ENCODE results near the gene KRTAP10-12. TPM values are rescaled to one million over a fixed set of nuclear protein-coding genes. Genes with fewer than 3 reads are reported as not detected.
"Not testable (repeated sequence)": the region's sequence is repeated elsewhere in the genome, so short reads cannot be mapped to it uniquely, and the experiment has no call there.

KRTAP10-12 gene
- total RNA-seq, 1 experiment from 2014 or later: not detected

DNA sequence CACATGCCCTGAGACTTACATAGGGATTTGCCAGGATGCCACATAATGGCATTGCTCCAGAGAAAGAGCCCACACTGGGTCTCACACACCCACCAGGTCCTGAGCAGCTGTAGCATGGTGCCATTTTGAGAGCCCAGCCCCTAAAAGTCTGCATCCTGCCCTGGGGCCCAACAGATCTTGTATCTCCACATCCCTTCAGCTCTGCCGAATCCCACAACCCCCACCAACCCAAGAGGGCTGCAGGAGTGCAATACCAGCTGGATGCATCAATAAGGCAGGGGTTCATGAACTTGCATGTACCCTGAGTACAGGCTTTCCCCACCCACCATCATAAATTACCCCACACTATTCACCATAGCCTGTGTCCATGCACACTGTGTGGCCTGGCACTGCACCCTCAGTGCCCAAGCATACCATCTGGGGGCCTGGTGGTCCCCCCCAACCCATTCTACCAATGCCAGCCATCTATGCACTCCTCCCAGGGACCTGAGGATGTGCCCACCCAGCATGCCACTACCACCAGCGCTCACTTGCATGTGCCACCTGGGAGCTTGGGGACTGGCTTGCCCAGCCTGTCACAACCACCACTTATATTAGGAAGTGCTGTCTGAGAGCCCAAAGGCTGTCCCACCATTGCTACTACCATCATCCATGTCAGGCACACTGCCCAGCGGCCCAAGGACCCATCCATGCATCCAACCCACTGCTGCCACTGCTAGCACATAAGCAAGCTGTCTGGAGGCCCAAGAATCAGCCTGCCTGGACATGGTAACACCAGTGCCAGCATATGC lies 26.1 kb upstream of the KRTAP10-12 start:
- DNase-seq (ENCODE audit: low spot score): no peak

DNA sequence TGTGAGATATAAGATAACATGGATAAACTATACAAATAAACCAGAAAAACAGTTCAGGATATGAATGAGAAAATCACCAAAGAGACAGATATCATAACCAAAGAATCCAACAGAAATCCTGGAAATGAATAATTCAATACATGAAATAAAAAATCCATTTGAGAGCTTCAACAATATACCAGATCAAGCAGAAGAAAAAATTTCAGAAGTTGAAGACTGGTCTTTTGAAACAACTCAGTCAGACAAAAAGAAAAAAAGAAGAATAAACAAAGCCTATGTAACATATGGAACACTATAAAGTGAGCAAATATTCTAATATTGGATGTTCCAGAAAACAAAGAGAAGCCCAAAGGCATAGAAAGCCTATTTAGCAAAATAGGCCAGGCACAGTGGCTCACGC lies 25.1 kb upstream of the KRTAP10-12 start:
- no peak for DNase-seq (ENCODE audit: low spot score)

DNA sequence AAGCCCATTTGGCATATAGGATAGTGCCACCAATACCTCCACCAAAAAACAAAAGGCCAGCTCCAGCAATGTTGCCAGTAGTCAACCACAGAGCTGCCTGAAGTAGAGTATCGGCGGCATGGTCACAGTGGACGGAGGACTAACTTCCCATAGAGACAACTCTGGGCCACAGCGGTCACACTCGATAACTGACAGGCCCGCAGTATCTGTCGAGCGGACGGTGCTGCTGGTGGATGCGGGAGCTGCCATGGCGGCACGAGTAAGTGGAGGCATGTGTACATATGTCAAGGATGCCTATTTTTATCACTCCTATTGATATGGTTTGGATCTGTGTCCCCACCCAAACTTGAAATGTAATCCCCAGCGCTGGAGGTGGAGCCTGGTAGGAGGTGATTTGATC lies 19.1 kb upstream of the KRTAP10-12 start:
- DNase-seq (ENCODE audit: low spot score): no peak

- no peak for DNase-seq (ENCODE audit: low spot score)
Observed at GRCh38 chr21:44681152-44681551, 15.8 kb upstream of the KRTAP10-12 start.

DNA sequence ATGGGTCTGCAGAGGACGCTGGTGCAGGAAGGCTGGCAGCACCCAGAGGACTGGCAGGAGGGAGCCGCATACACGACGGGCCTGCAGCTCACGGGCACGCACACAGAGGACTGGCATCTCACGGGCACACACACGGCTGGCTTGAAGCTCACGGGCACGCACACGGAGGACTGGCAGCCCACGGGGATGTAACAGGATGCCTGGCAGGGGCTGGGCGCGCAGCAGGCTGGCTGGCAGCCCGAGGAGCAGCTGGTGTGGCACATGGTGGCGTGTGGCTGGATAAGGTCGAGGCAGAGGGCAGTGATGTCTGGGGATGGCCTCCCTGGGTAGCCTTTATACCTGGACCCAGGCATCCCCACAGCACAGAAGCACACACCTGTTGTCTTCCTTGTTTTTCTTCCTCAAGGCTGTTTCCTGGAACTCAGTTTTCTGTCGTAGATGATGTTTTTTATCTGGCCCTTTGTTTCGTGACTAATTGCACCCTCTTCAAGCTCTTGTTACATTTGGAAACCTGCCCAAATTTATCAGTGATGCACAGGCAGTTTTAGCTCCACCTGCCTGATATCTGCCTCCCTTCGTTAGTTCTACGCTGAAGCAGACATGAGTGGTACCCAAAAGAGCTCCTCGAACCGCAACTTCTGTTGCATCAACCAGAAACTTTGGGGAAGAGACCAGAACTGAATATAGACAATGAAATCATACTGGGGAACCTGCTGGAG lies 15.0 kb upstream of the KRTAP10-12 start, which contains the start of gene KRTAP12-1:
Gene KRTAP12-1 (minus strand): TSS at position 303 of the 719 bp plus-strand sequence. CDS start 40 bp downstream, at position 263.
- DNase-seq (ENCODE audit: low spot score): no peak

GRCh38 chr21:44682580-44683151 lies 14.3 kb upstream of the KRTAP10-12 start:
- DNase-seq (ENCODE audit: low spot score): no peak

- DNase-seq (ENCODE audit: low spot score): no peak
Observed at GRCh38 chr21:44684077-44684476, 12.9 kb upstream of the KRTAP10-12 start.

DNA sequence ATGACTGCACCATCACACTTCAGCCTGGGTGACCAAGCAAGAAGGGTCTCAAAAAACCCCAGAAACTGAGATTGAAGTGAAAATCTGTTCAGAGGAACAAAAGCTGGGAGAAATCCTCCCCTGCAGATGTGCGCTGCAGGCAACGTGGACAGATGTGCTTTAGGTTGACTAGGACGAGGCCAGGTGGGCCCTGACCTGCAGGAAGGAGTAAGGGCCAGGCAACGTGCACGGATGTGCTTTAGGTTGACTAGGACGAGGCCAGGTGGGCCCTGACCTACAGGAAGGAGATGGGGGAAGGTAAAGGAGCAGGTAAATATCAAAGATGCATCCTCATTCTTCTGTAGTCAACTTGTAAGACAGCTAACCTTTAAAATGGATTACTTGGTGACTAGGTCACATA lies 12.5 kb upstream of the KRTAP10-12 start:
- DNase-seq (ENCODE audit: low spot score): no peak

GRCh38 chr21:44685050-44685449 lies 11.9 kb upstream of the KRTAP10-12 start:
- DNase-seq (ENCODE audit: low spot score): not testable (repeated sequence)

DNA sequence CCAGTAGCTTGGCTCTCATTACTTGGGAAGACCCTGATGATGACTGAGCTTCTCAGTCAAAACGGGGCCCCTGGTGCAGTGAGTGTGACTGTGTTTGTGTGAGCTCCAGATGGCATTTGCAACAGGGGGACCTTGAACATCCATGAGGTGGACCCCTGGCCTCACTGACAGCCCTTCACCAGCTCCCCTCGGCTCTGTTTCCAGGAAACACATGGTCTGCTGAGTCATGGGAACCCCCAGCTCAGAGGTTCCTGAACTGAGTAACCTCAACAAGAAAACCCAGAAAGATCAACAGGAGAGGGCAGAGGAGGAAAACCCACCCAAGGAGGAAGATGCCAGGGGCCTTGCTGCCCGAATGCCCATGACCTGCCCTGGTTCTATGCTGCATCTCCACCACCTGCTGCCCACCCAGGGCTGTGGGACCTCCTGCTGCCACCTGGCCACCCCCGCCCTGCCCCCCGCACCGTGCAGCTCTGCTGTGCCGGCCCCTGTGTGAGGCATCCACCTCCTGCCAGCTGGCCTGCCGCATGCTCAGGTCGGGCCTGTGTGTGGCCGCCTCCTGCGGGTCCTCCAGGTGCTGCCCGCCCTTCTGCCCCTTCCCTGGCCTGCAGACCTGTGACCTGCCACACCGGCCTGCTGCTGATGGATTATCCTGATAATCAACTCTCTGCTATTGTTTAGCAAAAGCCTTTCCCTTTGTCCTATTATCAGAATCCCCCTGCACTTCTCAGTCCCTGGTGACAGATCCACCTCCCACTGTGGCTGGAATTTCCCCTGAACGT lies 10.8 kb upstream of the KRTAP10-12 start:
- no peak for DNase-seq (ENCODE audit: low spot score)

GRCh38 chr21:44686843-44687561 lies 10.0 kb upstream of the KRTAP10-12 start:
- no peak for DNase-seq (ENCODE audit: low spot score)

- DNase-seq (ENCODE audit: low spot score): no peak
Observed at GRCh38 chr21:44687671-44688070, 9.3 kb upstream of the KRTAP10-12 start.

GRCh38 chr21:44689740-44690139 lies 7.2 kb upstream of the KRTAP10-12 start:
- DNase-seq (ENCODE audit: low spot score): not testable (repeated sequence)

- no peak for DNase-seq (ENCODE audit: low spot score)
Observed at GRCh38 chr21:44691686-44692085, 5.3 kb upstream of the KRTAP10-12 start.

GRCh38 chr21:44692798-44693512 lies 4.0 kb upstream of the KRTAP10-12 start:
- no peak for DNase-seq (ENCODE audit: low spot score)

DNA sequence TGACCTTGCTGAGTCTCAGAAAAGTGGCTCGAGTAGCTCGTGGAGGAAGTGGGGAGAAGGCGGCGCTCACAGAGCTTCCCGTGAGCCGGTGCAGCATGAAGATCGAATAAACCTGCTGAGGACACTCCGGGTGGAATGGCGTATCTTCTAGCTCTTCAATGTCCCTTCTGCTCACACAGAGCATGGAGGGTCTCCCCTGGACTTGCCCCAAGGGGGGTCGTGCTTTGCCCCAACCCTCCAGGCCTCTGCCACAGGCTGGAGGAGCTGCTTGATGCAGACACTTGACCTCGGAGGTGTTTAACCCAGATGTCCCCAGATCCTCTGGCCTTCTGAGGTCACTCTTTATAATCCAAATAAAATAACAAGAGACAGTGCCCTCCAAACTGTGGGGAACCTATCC lies 2.2 kb upstream of the KRTAP10-12 start:
- no peak for DNase-seq (ENCODE audit: low spot score)

DNA sequence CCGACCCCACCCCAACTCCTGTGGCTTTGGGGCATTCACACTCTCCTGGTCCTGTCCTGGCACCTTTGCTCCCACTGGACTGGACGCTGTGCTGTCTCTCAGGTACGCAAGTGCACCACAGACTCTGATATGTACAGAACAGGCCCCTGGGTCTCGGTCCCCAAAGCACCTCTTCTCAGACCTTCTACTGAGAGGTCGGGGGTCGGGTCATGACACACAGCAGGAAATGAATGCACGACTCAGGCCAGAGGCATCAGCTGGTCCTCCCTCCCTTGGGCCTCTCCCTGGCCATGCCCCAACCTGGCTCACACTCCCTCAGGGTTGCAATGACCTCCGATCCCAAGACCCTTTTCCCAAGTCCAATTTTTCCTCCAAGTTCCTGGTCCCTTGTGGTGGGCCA lies 1.8 kb upstream of the KRTAP10-12 start:
- DNase-seq (ENCODE audit: low spot score): no peak

DNA sequence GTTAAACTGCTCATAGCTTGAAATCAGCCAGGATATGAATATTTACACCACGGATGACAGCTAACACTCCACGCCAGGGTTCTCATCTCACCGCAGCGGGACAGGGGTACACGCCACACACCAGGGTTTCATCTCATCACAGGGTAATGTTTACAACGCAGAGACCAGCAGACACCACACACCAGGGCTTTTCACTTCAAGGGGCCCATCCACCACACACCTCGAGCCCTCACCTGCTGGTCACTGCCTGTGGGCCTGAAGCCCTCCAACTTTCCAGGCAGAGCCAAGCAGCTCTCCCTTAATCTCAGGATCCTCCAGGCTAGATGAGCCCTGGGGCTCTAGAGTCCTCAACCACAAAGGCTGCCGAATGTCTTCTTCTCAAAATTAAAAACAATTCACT lies 1.3 kb upstream of the KRTAP10-12 start:
- no peak for DNase-seq (ENCODE audit: low spot score)

- no peak for DNase-seq (ENCODE audit: low spot score)
Observed at GRCh38 chr21:44696572-44696971, 400 bp upstream of the KRTAP10-12 start.
